ENCODE data around the gene SMIM22.

The SMIM22 gene

GRCh38 chr16:4797805-4798252 lies 2.7 kb downstream of the SMIM22 start:
- DNase-seq: no peak

- no peak for DNase-seq
These were observed 3.3 kb downstream of the SMIM22 start for GRCh38 chr16:4798456-4798855.

- no peak for DNase-seq
These were observed 4.1 kb downstream of the SMIM22 start for GRCh38 chr16:4799171-4799855.

- DNase-seq: peak; percentile 80 to 88
These were observed 5.3 kb downstream of the SMIM22 start for GRCh38 chr16:4800290-4801041.

GRCh38 chr16:4801051-4801961 lies 6.1 kb downstream of the SMIM22 start:
- no peak for DNase-seq

GRCh38 chr16:4801962-4802658 lies 6.9 kb downstream of the SMIM22 start, which contains the start of gene ROGDI:
Gene ROGDI, minus strand, starts transcription at chr16:4802633. Its CDS starts 62 bp downstream, at chr16:4802571.
- DNase-seq: peak; percentile 29 to 36

GRCh38 chr16:4802659-4803287 lies 7.6 kb downstream of the SMIM22 start:
- DNase-seq: peak; percentile 76 to 82

- DNase-seq: peak in 1 of 2 experiments; percentile 18
These were observed 8.3 kb downstream of the SMIM22 start for GRCh38 chr16:4803401-4803844.

- no peak for DNase-seq
These were observed 9.0 kb downstream of the SMIM22 start for GRCh38 chr16:4803898-4804762.

GRCh38 chr16:4805231-4805630 lies 10.1 kb downstream of the SMIM22 start:
- no peak for DNase-seq

GRCh38 chr16:4806280-4806679 lies 11.1 kb downstream of the SMIM22 start:
- DNase-seq: no peak

- no peak for DNase-seq
These were observed 16.1 kb downstream of the SMIM22 start for GRCh38 chr16:4811242-4811641.

GRCh38 chr16:4811773-4812172 lies 16.6 kb downstream of the SMIM22 start:
- DNase-seq: no peak

- DNase-seq: no peak
These were observed 18.3 kb downstream of the SMIM22 start for GRCh38 chr16:4813251-4814003.

- DNase-seq: no peak
These were observed 18.9 kb downstream of the SMIM22 start for GRCh38 chr16:4814046-4814445.

GRCh38 chr16:4814542-4815173 lies 19.5 kb downstream of the SMIM22 start:
- no peak for DNase-seq

GRCh38 chr16:4820652-4821051 lies 25.5 kb downstream of the SMIM22 start:
- no peak for DNase-seq

GRCh38 chr16:4825196-4825595 lies 30.0 kb downstream of the SMIM22 start:
- DNase-seq: no peak

- no peak for DNase-seq
These were observed 31.4 kb downstream of the SMIM22 start for GRCh38 chr16:4826526-4826925.

- no peak for DNase-seq
These were observed 31.8 kb downstream of the SMIM22 start for GRCh38 chr16:4826980-4827379.
